HEK293T (cell line): ENCODE measurements around the gene PLEKHM1.

ENCODE experiments used
- CTCF ChIA-PET: fragments of 350-600 bp; formaldehyde crosslinking; extraction: SDS; loops from one replicate; lab custom pipeline; 2021; ENCODE audit warnings: antibody characterized with exemption, inconsistent platforms; lab: Yijun Ruan, JAX
- POLR2A ChIA-PET: fragments of 350-600 bp; formaldehyde crosslinking; extraction: SDS; loops from one replicate; lab custom pipeline; 2020; ENCODE audit warnings: antibody characterized with exemption, inconsistent platforms; lab: Yijun Ruan, JAX
- DNase-seq: peaks from one replicate; pipeline ENCODE4 v3.0.0; 2012; ENCODE audit warnings: mixed read lengths; ENCODE audit errors: extremely low spot score
- ARNT ChIP-seq: fragments of 450-650 bp; IDR thresholded peaks from 2 replicates; pipeline ENCODE4 v1.6.1; 2017; ENCODE audit warnings: mild to moderate bottlenecking
- BHLHE40 ChIP-seq: fragments of 450-650 bp; IDR thresholded peaks from 2 replicates; pipeline ENCODE4 v1.6.1; 2016; ENCODE audit warnings: mild to moderate bottlenecking, moderate library complexity, borderline replicate concordance
- CTBP1 ChIP-seq: fragments of 450-650 bp; IDR thresholded peaks from 2 replicates; pipeline ENCODE4 v1.6.1; 2016; ENCODE audit warnings: borderline replicate concordance
- ELF4 ChIP-seq: fragments of 450-650 bp; IDR thresholded peaks from 2 replicates; pipeline ENCODE4 v1.6.1; 2017; ENCODE audit warnings: antibody characterized with exemption
- FOXA1 ChIP-seq: fragments of 450-650 bp; IDR thresholded peaks from 2 replicates; pipeline ENCODE4 v1.6.1; 2016; ENCODE audit warnings: mild to moderate bottlenecking
- FOXK2 ChIP-seq: fragments of 450-650 bp; IDR thresholded peaks from 2 replicates; pipeline ENCODE4 v1.6.1; 2016; ENCODE audit warnings: mild to moderate bottlenecking
- FOXM1 ChIP-seq: fragments of 450-650 bp; IDR thresholded peaks from 2 replicates; pipeline ENCODE4 v1.6.1; 2017; ENCODE audit warnings: mild to moderate bottlenecking, borderline replicate concordance
- HDGF ChIP-seq: fragments of 450-650 bp; IDR thresholded peaks from 2 replicates; pipeline ENCODE4 v1.6.1; 2017; ENCODE audit warnings: antibody characterized with exemption, borderline replicate concordance
- L3MBTL2 ChIP-seq: fragments of 450-650 bp; conservative IDR thresholded peaks from 2 replicates; pipeline ENCODE4 v1.6.1; 2016; ENCODE audit warnings: mild to moderate bottlenecking
- LEF1 ChIP-seq: fragments of 450-650 bp; IDR thresholded peaks from 2 replicates; pipeline ENCODE4 v1.6.1; 2017; ENCODE audit warnings: mild to moderate bottlenecking, borderline replicate concordance
- NFRKB ChIP-seq: fragments of 450-650 bp; IDR thresholded peaks from 2 replicates; pipeline ENCODE4 v1.6.1; 2016; ENCODE audit warnings: mild to moderate bottlenecking, moderate library complexity
- SP1 ChIP-seq: fragments of 450-650 bp; IDR thresholded peaks from 2 replicates; pipeline ENCODE4 v1.6.1; 2017
- SUZ12 ChIP-seq: fragments of 450-650 bp; IDR thresholded peaks from 2 replicates; pipeline ENCODE4 v1.6.1; 2016; ENCODE audit warnings: mild to moderate bottlenecking
- TARDBP ChIP-seq: fragments of 450-650 bp; IDR thresholded peaks from 2 replicates; pipeline ENCODE4 v1.6.1; 2016
- ZNF384 ChIP-seq: fragments of 450-650 bp; IDR thresholded peaks from 2 replicates; pipeline ENCODE4 v1.6.1; 2016
- TF ChIP-seq, protein P1 (sequence below): fragments of 450-650 bp; IDR thresholded peaks from 2 replicates; pipeline ENCODE4 v1.6.1; 2016

Gene PLEKHM1

GRCh38 chr17:45389354-45389753 lies 101.2 kb downstream of the PLEKHM1 start:
- POLR2A ChIA-PET = interaction anchor here (0.8 kb wide), 1 partner anchor 18 kb away, joined by 4 read pairs; no protein-coding TSS in a partner anchor
- CTCF ChIA-PET = interaction anchor here (1.0 to 2.5 kb wide), 4 partner anchors 9 to 170 kb away, joined by 3 to 9 read pairs (median 4); no protein-coding TSS in a partner anchor
- no peak for DNase-seq

GRCh38 chr17:45388604-45389325 lies 101.8 kb downstream of the PLEKHM1 start:
- CTCF ChIA-PET = interaction anchor here (1.0 to 2.5 kb wide), 6 partner anchors 8 to 169 kb away, joined by 3 to 9 read pairs (median 3); no protein-coding TSS in a partner anchor
- DNase-seq = no peak
- POLR2A ChIA-PET = no interaction called here
- no peak for TF ChIP-seq ARNT
- TF ChIP-seq CTBP1 = no peak
- TF ChIP-seq FOXA1 = no peak
- TF ChIP-seq NFRKB = no peak
- TF ChIP-seq SUZ12 = no peak
- no peak for TF ChIP-seq FOXK2
- TF ChIP-seq ZNF384 = no peak
- no peak for TF ChIP-seq BHLHE40
- TF ChIP-seq, protein P1, sequence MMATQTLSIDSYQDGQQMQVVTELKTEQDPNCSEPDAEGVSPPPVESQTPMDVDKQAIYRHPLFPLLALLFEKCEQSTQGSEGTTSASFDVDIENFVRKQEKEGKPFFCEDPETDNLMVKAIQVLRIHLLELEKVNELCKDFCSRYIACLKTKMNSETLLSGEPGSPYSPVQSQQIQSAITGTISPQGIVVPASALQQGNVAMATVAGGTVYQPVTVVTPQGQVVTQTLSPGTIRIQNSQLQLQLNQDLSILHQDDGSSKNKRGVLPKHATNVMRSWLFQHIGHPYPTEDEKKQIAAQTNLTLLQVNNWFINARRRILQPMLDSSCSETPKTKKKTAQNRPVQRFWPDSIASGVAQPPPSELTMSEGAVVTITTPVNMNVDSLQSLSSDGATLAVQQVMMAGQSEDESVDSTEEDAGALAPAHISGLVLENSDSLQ = no peak
- no peak for TF ChIP-seq SP1
- TF ChIP-seq ELF4 = no peak
- no peak for TF ChIP-seq TARDBP
- no peak for TF ChIP-seq L3MBTL2

More at GRCh38 chr17:45389354-45389753, 101.2 kb downstream of the PLEKHM1 start:
- TF ChIP-seq HDGF (no peak), NFRKB (no peak), TARDBP (no peak), LEF1 (no peak), ARNT (no peak), ELF4 (no peak), BHLHE40 (no peak), L3MBTL2 (no peak)

- DNase-seq = no peak
- CTCF ChIA-PET = interaction anchor here (1.2 to 1.6 kb wide), 2 partner anchors 10 to 111 kb away, joined by 3 read pairs; no protein-coding TSS in a partner anchor
- POLR2A ChIA-PET = interaction anchor here (1.2 kb wide), 1 partner anchor 72 kb away, joined by 3 read pairs; no protein-coding TSS in a partner anchor
- TF ChIP-seq SUZ12 (no peak), ZNF384 (no peak), FOXM1 (no peak), TARDBP (no peak), FOXA1 (no peak), HDGF (no peak), ARNT (no peak), ELF4 (no peak), FOXK2 (no peak), NFRKB (no peak), SP1 (no peak), L3MBTL2 (no peak), BHLHE40 (no peak), LEF1 (no peak), CTBP1 (no peak)
- TF ChIP-seq, protein P1 = no peak
Observed at GRCh38 chr17:45387739-45388138, 102.8 kb downstream of the PLEKHM1 start.

DNA sequence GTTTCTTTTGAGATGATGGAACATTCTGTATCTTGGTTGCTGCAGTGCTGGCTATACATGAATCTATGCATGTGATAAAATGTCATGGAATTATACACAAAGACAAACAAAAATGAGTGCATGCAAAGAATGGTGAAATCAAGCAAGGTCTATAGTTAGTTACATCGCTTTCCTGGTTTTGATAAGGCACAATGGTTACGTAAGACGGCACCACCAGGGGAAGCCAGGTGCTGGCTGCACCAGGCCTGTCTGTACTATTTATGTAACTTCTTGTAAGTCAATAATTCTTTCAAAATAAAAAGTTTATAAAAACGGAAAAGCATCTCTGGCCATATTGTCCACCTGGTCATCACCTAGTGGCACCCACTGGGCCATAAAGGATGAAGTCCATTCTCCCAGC lies 104.3 kb downstream of the PLEKHM1 start:
- POLR2A ChIA-PET = interaction anchor here (2.1 kb wide), 1 partner anchor 109 kb away, joined by 5 read pairs; no protein-coding TSS in a partner anchor
- no peak for DNase-seq
- no peak for TF ChIP-seq FOXA1
- CTCF ChIA-PET = interaction anchor here (0.8 to 3.0 kb wide), 6 partner anchors 8 to 167 kb away, joined by 3 to 28 read pairs (median 8); no protein-coding TSS in a partner anchor
